Duodenal mucosa (tissue), 2 donors: ENCODE measurements around the gene KIF12.

Experiments
- H3K27ac ChIP-seq: one replicate; pipeline ENCODE4 v1.7.0; 2013; ENCODE audit warnings: low read depth, low read length
- H3K27me3 ChIP-seq, 2 donors: one replicate each; pipeline ENCODE4 v1.7.0; 2013; ENCODE audit warnings: low read length in 2 of 2, control low read depth in 1 of 2; ENCODE audit not compliant: insufficient read depth in 2 of 2, control insufficient read depth in 1 of 2
- H3K36me3 ChIP-seq, 2 donors: one replicate each; pipeline ENCODE4 v1.7.0; 2013; ENCODE audit warnings: low read length in 2 of 2, control low read depth in 1 of 2; ENCODE audit not compliant: insufficient read depth in 2 of 2, control insufficient read depth in 1 of 2
- H3K4me1 ChIP-seq, 2 donors: one replicate each; pipeline ENCODE4 v1.7.0; 2013; ENCODE audit warnings: low read length in 2 of 2, control low read depth in 1 of 2; ENCODE audit not compliant: insufficient read depth in 2 of 2, control insufficient read depth in 1 of 2
- H3K4me3 ChIP-seq, 2 donors: one replicate each; pipeline ENCODE4 v1.7.0; 2013; ENCODE audit warnings: low read length in 2 of 2, low read depth in 1 of 2
- H3K9ac ChIP-seq, 2 donors: one replicate each; pipeline ENCODE4 v1.7.0; 2013; ENCODE audit warnings: low read length in 2 of 2, low read depth in 1 of 2
- H3K9me3 ChIP-seq, 2 donors: one replicate each; pipeline ENCODE4 v1.7.0; 2013; ENCODE audit warnings: low read length in 2 of 2, control low read depth in 1 of 2; ENCODE audit not compliant: control insufficient read depth in 1 of 2

KIF12 gene

GRCh38 chr9:114065304-114065703, 33.8 kb downstream of the KIF12 start:
- H3K27ac ChIP-seq, result no peak overlapping the region
- H3K36me3 ChIP-seq, result no peaks in the 10 kb centered on the region
- no peak overlapping the region for H3K4me3 ChIP-seq
- H3K4me1 ChIP-seq, result peaks cover 5 to 9% of the 10 kb centered on the region in 2 donors
- no peaks in the 10 kb centered on the region for H3K27me3 ChIP-seq
- no peaks in the 10 kb centered on the region for H3K9me3 ChIP-seq
- H3K9ac ChIP-seq, result no peak overlapping the region

DNA sequence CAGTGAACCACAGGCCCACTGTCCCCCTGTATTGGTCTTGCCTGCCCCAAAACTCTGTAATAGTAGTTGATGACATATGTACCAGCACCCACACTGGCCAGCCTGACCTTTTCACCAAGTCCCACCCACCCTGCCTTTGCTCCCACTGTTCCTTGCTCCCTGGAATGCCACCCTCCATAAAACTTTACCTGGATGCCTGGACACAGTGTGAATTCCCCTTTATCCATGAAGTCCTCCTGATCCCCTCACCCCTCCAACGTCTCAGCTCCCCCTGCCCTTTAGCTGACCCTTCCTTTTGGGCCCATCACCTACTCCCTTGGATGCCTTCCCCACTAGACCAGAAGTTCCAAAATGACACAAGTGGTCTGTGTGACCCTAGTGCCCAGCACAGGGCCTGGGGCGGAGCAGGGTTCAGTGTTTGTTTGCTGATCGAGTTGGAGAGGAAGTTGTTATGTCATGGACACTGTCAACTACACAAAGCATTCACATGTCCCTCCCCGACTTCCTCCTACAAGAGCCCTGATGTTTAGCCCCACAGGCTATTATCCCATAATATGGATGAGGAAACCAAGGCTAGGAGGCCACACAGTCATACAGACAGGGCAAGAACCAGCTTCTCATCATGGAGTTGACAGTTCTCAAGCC, 37.1 kb downstream of the KIF12 start:
- no peak overlapping the region for H3K4me3 ChIP-seq
- H3K9me3 ChIP-seq, result no peaks in the 10 kb centered on the region
- H3K4me1 ChIP-seq, result peaks cover 5 to 9% of the 10 kb centered on the region in 2 donors
- H3K27ac ChIP-seq, result no peak overlapping the region
- H3K27me3 ChIP-seq, result no peaks in the 10 kb centered on the region
- H3K36me3 ChIP-seq, result no peaks in the 10 kb centered on the region
- H3K9ac ChIP-seq, result no peak overlapping the region

GRCh38 chr9:114061292-114061691, 37.8 kb downstream of the KIF12 start:
- Histone ChIP-seq H3K4me1 (peaks cover 5 to 9% of the 10 kb centered on the region in 2 donors), H3K9me3 (no peaks in the 10 kb centered on the region), H3K9ac (no peak overlapping the region), H3K27me3 (no peaks in the 10 kb centered on the region), H3K27ac (no peak overlapping the region), H3K36me3 (no peaks in the 10 kb centered on the region), H3K4me3 (no peak overlapping the region)

- Histone ChIP-seq H3K27me3 (no peaks in the 10 kb centered on the region), H3K9me3 (no peaks in the 10 kb centered on the region), H3K27ac (no peak overlapping the region), H3K4me1 (peaks cover 5 to 9% of the 10 kb centered on the region in 2 donors), H3K4me3 (no peak overlapping the region), H3K9ac (no peak overlapping the region), H3K36me3 (no peaks in the 10 kb centered on the region)
These were observed 38.4 kb downstream of the KIF12 start for GRCh38 chr9:114060711-114061110.

GRCh38 chr9:114060070-114060469, 39.0 kb downstream of the KIF12 start:
- H3K36me3 ChIP-seq, result no peaks in the 10 kb centered on the region
- H3K9ac ChIP-seq, result no peak overlapping the region
- H3K27ac ChIP-seq, result no peak overlapping the region

DNA sequence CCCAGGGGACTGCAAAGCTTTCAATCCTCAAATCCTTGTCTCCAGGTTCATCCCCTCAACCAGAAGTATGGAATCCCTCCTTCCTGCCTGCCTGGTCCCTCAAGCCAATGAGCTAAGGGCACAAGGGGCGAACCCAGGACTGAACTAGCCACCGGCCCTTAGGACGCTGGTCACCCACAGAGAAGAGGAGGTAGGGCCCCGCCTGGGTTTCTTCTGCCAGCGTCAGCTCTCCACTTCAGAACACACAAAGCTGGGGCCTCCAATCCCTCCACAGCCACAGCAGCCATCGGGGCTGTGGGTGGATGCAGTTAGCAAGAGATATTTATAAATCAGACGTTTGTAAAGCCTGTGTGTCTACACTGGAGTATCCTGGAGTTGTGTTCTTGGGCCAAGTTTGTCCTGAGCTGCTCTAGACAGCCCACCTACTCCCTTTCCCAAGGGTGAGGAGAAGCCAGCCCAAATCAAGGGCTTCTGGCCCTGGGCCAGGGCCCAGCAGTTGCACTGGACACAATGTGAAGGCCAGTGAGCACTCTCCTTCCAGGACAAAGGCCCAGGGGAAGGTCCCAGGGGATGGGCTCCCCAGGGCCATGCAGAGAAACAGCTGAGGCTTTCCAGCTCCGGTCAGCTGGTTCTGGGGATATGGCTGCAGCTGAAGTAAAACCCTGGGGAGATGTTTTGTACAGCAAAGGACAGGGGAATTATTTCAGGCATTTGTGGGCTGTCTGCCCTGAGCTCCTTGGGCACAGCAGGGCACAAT, 39.9 kb downstream of the KIF12 start:
- no peak overlapping the region for H3K27ac ChIP-seq
- peaks cover 5 to 9% of the 10 kb centered on the region in 2 donors for H3K4me1 ChIP-seq
- no peaks in the 10 kb centered on the region for H3K36me3 ChIP-seq
- H3K27me3 ChIP-seq, result no peaks in the 10 kb centered on the region
- H3K9ac ChIP-seq, result no peak overlapping the region
- no peak overlapping the region for H3K4me3 ChIP-seq
- H3K9me3 ChIP-seq, result no peaks in the 10 kb centered on the region

More at GRCh38 chr9:114060070-114060469, 39.0 kb downstream of the KIF12 start:
- Histone ChIP-seq H3K9me3 (no peaks in the 10 kb centered on the region), H3K4me3 (no peak overlapping the region), H3K27me3 (no peaks in the 10 kb centered on the region), H3K4me1 (peaks cover 5 to 9% of the 10 kb centered on the region in 2 donors)

DNA sequence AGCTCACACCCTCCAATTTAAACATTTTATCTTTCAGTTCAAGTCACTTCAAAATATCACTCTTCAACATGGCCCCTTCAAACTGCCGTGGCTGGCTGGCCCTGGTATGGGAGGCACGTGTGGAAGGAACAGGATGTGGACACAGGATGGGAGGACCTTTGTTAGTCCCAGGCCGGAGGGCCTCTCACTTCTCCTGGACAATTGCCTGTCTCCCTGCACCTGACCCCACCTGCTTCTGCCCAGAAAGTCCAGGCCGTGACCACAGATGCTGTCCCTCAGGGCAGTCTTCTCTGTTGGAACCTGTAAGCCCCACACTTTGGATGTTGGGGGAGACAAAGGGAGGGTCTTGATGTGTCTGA, 40.4 kb downstream of the KIF12 start:
- Histone ChIP-seq H3K9me3 (no peaks in the 10 kb centered on the region), H3K4me1 (peaks cover 5 to 9% of the 10 kb centered on the region in 2 donors), H3K9ac (no peak overlapping the region), H3K27me3 (no peaks in the 10 kb centered on the region), H3K36me3 (no peaks in the 10 kb centered on the region), H3K4me3 (no peak overlapping the region), H3K27ac (no peak overlapping the region)

DNA sequence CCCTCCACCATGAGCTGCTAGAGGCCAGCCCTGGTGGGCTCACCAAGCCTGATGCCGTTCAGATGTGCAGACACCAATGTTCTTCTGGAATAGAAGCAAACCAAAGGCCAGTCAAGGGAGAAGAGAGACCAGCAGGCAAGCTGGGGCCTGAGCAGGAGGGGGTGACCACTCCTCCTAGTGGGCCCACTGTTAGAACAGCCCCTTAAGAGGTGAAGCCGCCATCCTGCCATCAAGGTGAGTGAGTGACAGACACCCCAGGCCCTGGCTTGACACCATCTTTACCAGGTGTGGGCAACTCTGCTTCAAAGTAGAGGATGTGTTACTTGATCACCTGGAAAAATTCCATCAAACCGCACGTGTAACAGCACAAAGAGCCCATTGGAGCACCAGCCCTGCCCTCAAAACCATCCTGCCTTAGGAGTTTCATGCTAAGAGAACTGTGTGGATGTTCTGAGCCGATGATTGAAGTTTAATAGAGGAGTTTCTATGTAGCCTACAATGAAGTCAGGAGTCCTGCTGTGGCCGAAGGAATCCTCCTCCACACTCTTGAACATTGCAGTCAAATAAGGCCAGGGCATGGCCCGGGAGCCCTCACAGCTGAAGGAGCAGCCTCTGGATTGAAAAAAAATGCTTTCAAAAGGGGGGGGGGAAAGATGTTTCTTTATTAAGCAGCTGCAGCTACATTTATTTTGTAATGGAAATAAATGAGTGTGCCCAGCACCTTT, 41.8 kb downstream of the KIF12 start:
- no peaks in the 10 kb centered on the region for H3K27me3 ChIP-seq
- H3K4me3 ChIP-seq, result no peak overlapping the region
- H3K9ac ChIP-seq, result no peak overlapping the region
- no peaks in the 10 kb centered on the region for H3K9me3 ChIP-seq
- H3K36me3 ChIP-seq, result no peaks in the 10 kb centered on the region
- H3K4me1 ChIP-seq, result peaks cover 2 to 4% of the 10 kb centered on the region in 2 donors
- H3K27ac ChIP-seq, result no peak overlapping the region

GRCh38 chr9:114056527-114056926, 42.6 kb downstream of the KIF12 start:
- Histone ChIP-seq H3K4me1 (no peaks in the 10 kb centered on the region), H3K27me3 (no peaks in the 10 kb centered on the region), H3K27ac (no peak overlapping the region), H3K9ac (no peak overlapping the region), H3K9me3 (no peaks in the 10 kb centered on the region), H3K36me3 (peaks cover 0 to 3% of the 10 kb centered on the region in 2 donors), H3K4me3 (no peak overlapping the region)

DNA sequence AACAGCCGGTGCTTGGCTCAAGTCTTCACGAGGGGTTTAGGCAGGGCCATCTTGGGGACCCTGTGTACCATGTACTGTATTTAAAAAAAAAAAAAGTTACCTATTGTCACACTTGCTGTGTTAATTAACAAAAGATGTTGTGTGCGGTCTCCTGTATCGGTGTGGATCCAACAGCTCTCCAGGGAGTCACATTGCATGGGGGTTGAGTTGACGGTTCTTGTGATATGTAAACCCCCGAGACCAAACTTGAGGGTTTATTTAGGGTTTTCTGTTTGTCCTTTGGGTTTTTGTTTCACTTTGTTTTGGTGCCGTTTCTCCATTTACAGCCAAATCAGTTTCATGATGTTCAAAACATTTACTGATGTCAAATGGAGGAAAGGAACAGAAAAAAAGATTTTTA, 43.2 kb downstream of the KIF12 start:
- Histone ChIP-seq H3K36me3 (peaks cover 0 to 8% of the 10 kb centered on the region in 2 donors), H3K9ac (no peak overlapping the region), H3K4me1 (no peaks in the 10 kb centered on the region), H3K27ac (no peak overlapping the region), H3K9me3 (no peaks in the 10 kb centered on the region), H3K4me3 (no peak overlapping the region), H3K27me3 (no peaks in the 10 kb centered on the region)
